Right lobe of liver (tissue), 6 donors: ENCODE results near the gene CAMSAP2. TPM values are rescaled to one million over a fixed set of nuclear protein-coding genes. Genes with fewer than 3 reads are reported as not detected.
A peak's percentile ranks its signal among the peaks of the same experiment; 100 is the strongest.

ENCODE experiments used
- ATAC-seq, 4 donors: fragments of 200-7000 bp; cut with Tn5 transposase; one replicate each; pipeline ENCODE4 v1.9.1; 2020; ENCODE audit warnings: mild to moderate bottlenecking in 4 of 4, moderate library complexity in 4 of 4
- DNase-seq, 3 donors: peaks; one replicate each; pipeline ENCODE4 v3.0.0-alpha.2; 2020
- H3K27ac ChIP-seq, 3 donors: fragments of 200-600 bp; one replicate each; pipeline ENCODE4 v1.8.0; 2022
- H3K27me3 ChIP-seq, 2 donors: fragments of 200-600 bp; one replicate each; pipeline ENCODE4 v1.8.0; 2022
- H3K36me3 ChIP-seq, 4 donors: fragments of 200-600 bp; sonication (generic) in 1 of 4; one replicate each; pipeline versions ENCODE4 v1.5.1 to v1.8.0; 2017 to 2022; ENCODE audit warnings: control low read depth in 1 of 4
- H3K4me1 ChIP-seq, 4 donors: fragments of 200-600 bp; sonication (generic) in 1 of 4; one replicate each; pipeline versions ENCODE4 v1.5.1 to v1.8.0; 2017 to 2022; ENCODE audit warnings: control low read depth in 1 of 4
- H3K4me3 ChIP-seq, 3 donors: fragments of 200-600 bp; one replicate each; pipeline ENCODE4 v1.8.0; 2022
- H3K9me3 ChIP-seq, 4 donors: fragments of 200-600 bp; sonication (generic) in 1 of 4; one replicate each; pipeline versions ENCODE4 v1.5.1 to v1.8.0; 2017 to 2022; ENCODE audit warnings: control low read depth in 1 of 4
- POLR2A ChIP-seq: fragments of 450-650 bp; IDR thresholded peaks from one replicate; pipeline ENCODE4 v1.6.1; 2017; ENCODE audit warnings: antibody characterized with exemption, mild to moderate bottlenecking
- WGBS: methylation state at CpG from one replicate; pipeline ENCODE4 v1.1.6; 2018; ENCODE audit warnings: low coverage, low lambda C conversion rate; ENCODE audit not compliant: insufficient coverage; ENCODE audit errors: missing lambda C conversion rate; 5-methylcytosine and 5-hydroxymethylcytosine counted together
- intact Hi-C, 2 donors: fragments of 100-400 bp; cut with DNase I; formaldehyde crosslinking; loops; one replicate each; pipeline versions ENCODE4 v1.11.2 to v1.14.1; 2022
- total RNA-seq, 6 experiments: library from RNA; depleted of rRNA in 2 of 6; stranded (reverse); fragments of >200 nt in 2 of 6; fragmentation: NEBNext Ultra II Directional in 3 of 6; extraction: Animal tissue kit (Norgen Biotek cat#: 25700) in 3 of 6; gene quantifications; one replicate each; pipeline versions ENCODE4 v1.1.0 to v1.2.4, GENCODE V29; 2016 to 2023
- TF ChIP-seq, protein P1 (sequence below), 4 donors: fragments of 200-600 bp in 3 of 4; fragments of 450-650 bp in 1 of 4; IDR thresholded peaks; one replicate each; pipeline versions ENCODE4 v1.5.1 to v1.8.0; 2016 to 2022; ENCODE audit warnings: antibody characterized with exemption in 4 of 4, mild to moderate bottlenecking in 2 of 4
- donor health status: DM: no; HTN: yes; CAD: no.
- donor health status: DM: no; HTN: no; CAD: no.
- donor health status: DM: no; HTN: no; CAD: no.
- donor health status: DM: no; HTN: yes; CAD: no.
- donor health status: DM: no; HTN: yes; CAD: no.

Gene CAMSAP2
- total RNA-seq, 6 experiments from 2014 or later: 4.0 to 12.5 (median 8.0) TPM

GRCh38 chr1:200905411-200906052 is 166.8 kb downstream of the CAMSAP2 start:
- Histone ChIP-seq H3K27ac (no peak overlapping the region), H3K36me3 (no peaks in the 10 kb centered on the region), H3K27me3 (no peaks in the 10 kb centered on the region), H3K4me3 (no peak overlapping the region), H3K4me1 (no peaks in the 10 kb centered on the region), H3K9me3 (no peaks in the 10 kb centered on the region)
- TF ChIP-seq, protein P1, sequence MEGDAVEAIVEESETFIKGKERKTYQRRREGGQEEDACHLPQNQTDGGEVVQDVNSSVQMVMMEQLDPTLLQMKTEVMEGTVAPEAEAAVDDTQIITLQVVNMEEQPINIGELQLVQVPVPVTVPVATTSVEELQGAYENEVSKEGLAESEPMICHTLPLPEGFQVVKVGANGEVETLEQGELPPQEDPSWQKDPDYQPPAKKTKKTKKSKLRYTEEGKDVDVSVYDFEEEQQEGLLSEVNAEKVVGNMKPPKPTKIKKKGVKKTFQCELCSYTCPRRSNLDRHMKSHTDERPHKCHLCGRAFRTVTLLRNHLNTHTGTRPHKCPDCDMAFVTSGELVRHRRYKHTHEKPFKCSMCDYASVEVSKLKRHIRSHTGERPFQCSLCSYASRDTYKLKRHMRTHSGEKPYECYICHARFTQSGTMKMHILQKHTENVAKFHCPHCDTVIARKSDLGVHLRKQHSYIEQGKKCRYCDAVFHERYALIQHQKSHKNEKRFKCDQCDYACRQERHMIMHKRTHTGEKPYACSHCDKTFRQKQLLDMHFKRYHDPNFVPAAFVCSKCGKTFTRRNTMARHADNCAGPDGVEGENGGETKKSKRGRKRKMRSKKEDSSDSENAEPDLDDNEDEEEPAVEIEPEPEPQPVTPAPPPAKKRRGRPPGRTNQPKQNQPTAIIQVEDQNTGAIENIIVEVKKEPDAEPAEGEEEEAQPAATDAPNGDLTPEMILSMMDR (IDR thresholded peaks at IDR 0.05): no peak
- no peak for TF ChIP-seq POLR2A
- peak in 3 of 4 donors; percentile 18 to 40 (median 37) for ATAC-seq
- intact Hi-C loops: no loop called here
- WGBS: 49% methylated on average over 4 of the region's 4 CpGs
- DNase-seq: no peak

DNA sequence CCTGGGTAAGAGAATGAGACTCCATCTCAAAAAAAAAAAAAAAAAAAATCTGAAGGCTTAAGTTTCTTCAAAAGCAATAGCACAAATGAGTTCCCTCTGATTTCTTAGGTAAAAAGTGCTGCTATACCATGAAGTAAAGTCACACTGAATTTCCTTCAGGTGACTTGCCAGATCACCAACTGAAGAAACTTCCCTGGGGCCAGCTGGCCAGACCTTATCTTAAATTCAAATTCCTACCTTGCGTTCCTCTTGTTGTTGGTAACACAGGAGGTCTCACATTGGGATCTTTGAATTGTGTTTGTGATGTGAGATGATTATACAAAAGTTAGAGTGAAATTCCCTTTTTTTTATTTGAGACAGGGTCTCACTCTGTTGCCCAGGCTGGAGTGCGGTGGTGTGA is 167.8 kb downstream of the CAMSAP2 start:
- Histone ChIP-seq H3K4me3 (no peak overlapping the region), H3K4me1 (no peaks in the 10 kb centered on the region), H3K27me3 (no peaks in the 10 kb centered on the region), H3K27ac (no peak overlapping the region), H3K9me3 (no peaks in the 10 kb centered on the region), H3K36me3 (no peaks in the 10 kb centered on the region)
- ATAC-seq (no peak), DNase-seq (no peak)
- WGBS: 100% methylated on average over 1 of the region's 2 CpGs
- intact Hi-C loops: no loop called here
- TF ChIP-seq, protein P1 (IDR thresholded peaks at IDR 0.05): no peak
- no peak for TF ChIP-seq POLR2A

GRCh38 chr1:200907611-200908097 is 169.0 kb downstream of the CAMSAP2 start:
- intact Hi-C loops: no loop called here
- H3K9me3 ChIP-seq: no peaks in the 10 kb centered on the region
- H3K27ac ChIP-seq: no peak overlapping the region
- TF ChIP-seq POLR2A: no peak
- TF ChIP-seq, protein P1 (IDR thresholded peaks at IDR 0.05): no peak
- no peak overlapping the region for H3K4me3 ChIP-seq
- DNase-seq: no peak
- H3K36me3 ChIP-seq: no peaks in the 10 kb centered on the region
- 76% methylated on average over 2 of the region's 5 CpGs for WGBS
- no peaks in the 10 kb centered on the region for H3K4me1 ChIP-seq
- ATAC-seq: peak in 1 of 4 donors; percentile 41
- H3K27me3 ChIP-seq: no peaks in the 10 kb centered on the region

- intact Hi-C loops: no loop called here
Measured at GRCh38 chr1:200908191-200908868, 169.6 kb downstream of the CAMSAP2 start.

More at GRCh38 chr1:200908191-200908868, 169.6 kb downstream of the CAMSAP2 start:
- no peaks in the 10 kb centered on the region for H3K9me3 ChIP-seq
- WGBS: 95% methylated on average over 3 of the region's 6 CpGs
- no peak overlapping the region for H3K27ac ChIP-seq
- no peak overlapping the region for H3K4me3 ChIP-seq
- H3K4me1 ChIP-seq: no peaks in the 10 kb centered on the region
- H3K27me3 ChIP-seq: no peaks in the 10 kb centered on the region
- no peaks in the 10 kb centered on the region for H3K36me3 ChIP-seq
- ATAC-seq (no peak), DNase-seq (no peak)
- no peak for TF ChIP-seq POLR2A
- TF ChIP-seq, protein P1 (IDR thresholded peaks at IDR 0.05): no peak
